Liver (tissue), 3 donors: ENCODE results near the gene FBXO47.

ENCODE experiments used
- ATF3 ChIP-seq: IDR thresholded peaks from 2 replicates; pipeline ENCODE4 v1.6.1; 2016; ENCODE audit warnings: antibody characterized with exemption
- CTCF ChIP-seq: fragments of 150-350 bp; IDR thresholded peaks from 2 replicates; pipeline ENCODE4 v1.5.1; 2017; ENCODE audit warnings: improper control_type of control experiment, low read depth, low read length; ENCODE audit not compliant: missing input control
- FOXA1 ChIP-seq: IDR thresholded peaks from 2 replicates; pipeline ENCODE4 v1.6.1; 2016; ENCODE audit warnings: antibody characterized with exemption
- GABPA ChIP-seq, 2 donors: IDR thresholded peaks in 1 of 2; conservative IDR thresholded peaks in 1 of 2; 2 replicates each; pipeline ENCODE4 v1.6.1; 2016; ENCODE audit warnings: antibody characterized with exemption in 2 of 2, mild to moderate bottlenecking in 1 of 2, moderate library complexity in 1 of 2
- HNF4G ChIP-seq: IDR thresholded peaks from 2 replicates; pipeline ENCODE4 v1.6.1; 2016; ENCODE audit warnings: antibody characterized with exemption
- JUND ChIP-seq, 2 donors: IDR thresholded peaks; 2 replicates each; pipeline ENCODE4 v1.6.1; 2016; ENCODE audit warnings: antibody characterized with exemption in 2 of 2
- MAX ChIP-seq: IDR thresholded peaks from 2 replicates; pipeline ENCODE4 v1.6.1; 2016; ENCODE audit warnings: antibody characterized with exemption
- NR2F2 ChIP-seq: IDR thresholded peaks from 2 replicates; pipeline ENCODE4 v1.6.1; 2016; ENCODE audit warnings: antibody characterized with exemption
- RAD21 ChIP-seq, 2 donors: IDR thresholded peaks; 2 replicates each; pipeline ENCODE4 v1.6.1; 2016; ENCODE audit warnings: antibody characterized with exemption in 2 of 2, mild to moderate bottlenecking in 2 of 2
- REST ChIP-seq: IDR thresholded peaks from 2 replicates; pipeline ENCODE4 v1.6.1; 2016; ENCODE audit warnings: antibody characterized with exemption, mild to moderate bottlenecking
- SP1 ChIP-seq: IDR thresholded peaks from 2 replicates; pipeline ENCODE4 v1.6.1; 2018; ENCODE audit warnings: antibody characterized with exemption, mild to moderate bottlenecking
- TAF1 ChIP-seq: conservative IDR thresholded peaks from 2 replicates; pipeline ENCODE4 v1.6.1; 2016; ENCODE audit warnings: antibody characterized with exemption, mild to moderate bottlenecking
- YY1 ChIP-seq: IDR thresholded peaks from 2 replicates; pipeline ENCODE4 v1.6.1; 2016; ENCODE audit warnings: antibody characterized with exemption, mild to moderate bottlenecking
- donor health status: healthy.
- donor health status: healthy.

- TF ChIP-seq TAF1 (no peak), CTCF (no peak), RAD21 (IDR thresholded peaks at IDR 0.05) (no peak), JUND (IDR thresholded peaks at IDR 0.05) (no peak), MAX (no peak), SP1 (no peak), YY1 (no peak), REST (no peak), FOXA1 (no peak), ATF3 (no peak), HNF4G (no peak), GABPA (IDR thresholded peaks at IDR 0.05 in 1 of 2, conservative IDR thresholded peaks at IDR 0.05 in 1 of 2) (no peak), NR2F2 (no peak)
These were observed 45.5 kb upstream of the FBXO47 start for GRCh38 chr17:39012725-39013124.
